Jurkat, Clone E6-1 (cell line): Measurements from ENCODE around the gene PDZRN3.

Experiments used
- DNase-seq: peaks from one replicate; pipeline ENCODE4 v3.0.0-alpha.2; 2011; ENCODE audit warnings: low read depth, low spot score
- H3K4me3 ChIP-seq: 2 replicates; pipeline ENCODE4 v1.5.1; 2011; ENCODE audit warnings: mild to moderate bottlenecking, low read length, control low read depth, moderate library complexity

Gene PDZRN3

DNA sequence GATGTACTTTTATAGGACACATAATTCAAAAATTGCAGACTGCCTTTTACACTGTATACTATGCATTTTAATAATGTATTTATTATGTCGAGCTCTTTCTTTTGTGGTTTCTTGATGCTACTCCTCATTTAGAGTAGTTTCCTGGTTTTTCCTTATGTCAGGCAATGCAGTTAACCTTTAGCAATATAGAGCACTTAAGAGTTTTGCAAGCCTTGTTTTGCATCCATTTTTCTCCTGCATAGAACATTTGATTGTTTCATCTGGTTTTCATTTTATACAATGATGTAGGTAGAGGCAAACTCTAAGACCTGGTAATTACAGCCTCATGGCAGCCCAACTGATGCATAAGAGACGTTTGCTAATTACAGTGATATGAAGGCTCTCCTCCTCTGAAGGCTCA lies 86.3 kb downstream of the PDZRN3 start:
- no peak for DNase-seq
- H3K4me3 ChIP-seq: no peak overlapping the region

DNA sequence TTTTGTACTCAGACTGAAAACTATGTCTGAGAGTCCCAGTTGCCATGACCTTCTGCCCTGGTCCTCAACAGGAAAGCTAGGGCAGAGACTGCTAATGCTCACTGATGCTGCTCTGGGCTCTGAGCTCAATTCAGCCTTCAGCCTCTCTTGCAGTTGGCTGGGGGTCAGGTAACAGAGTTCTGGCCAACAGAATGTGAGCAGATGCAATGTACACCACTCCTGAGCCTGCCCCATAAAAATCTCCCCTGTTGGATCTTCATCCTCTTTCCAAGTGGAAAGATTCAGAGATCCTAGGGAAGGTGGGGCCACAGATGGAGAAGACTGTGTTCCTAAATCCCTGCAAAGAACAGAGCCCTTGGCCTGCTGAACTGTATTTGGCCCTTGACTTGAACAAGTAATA lies 87.8 kb downstream of the PDZRN3 start:
- no peak for DNase-seq
- no peak overlapping the region for H3K4me3 ChIP-seq

DNA sequence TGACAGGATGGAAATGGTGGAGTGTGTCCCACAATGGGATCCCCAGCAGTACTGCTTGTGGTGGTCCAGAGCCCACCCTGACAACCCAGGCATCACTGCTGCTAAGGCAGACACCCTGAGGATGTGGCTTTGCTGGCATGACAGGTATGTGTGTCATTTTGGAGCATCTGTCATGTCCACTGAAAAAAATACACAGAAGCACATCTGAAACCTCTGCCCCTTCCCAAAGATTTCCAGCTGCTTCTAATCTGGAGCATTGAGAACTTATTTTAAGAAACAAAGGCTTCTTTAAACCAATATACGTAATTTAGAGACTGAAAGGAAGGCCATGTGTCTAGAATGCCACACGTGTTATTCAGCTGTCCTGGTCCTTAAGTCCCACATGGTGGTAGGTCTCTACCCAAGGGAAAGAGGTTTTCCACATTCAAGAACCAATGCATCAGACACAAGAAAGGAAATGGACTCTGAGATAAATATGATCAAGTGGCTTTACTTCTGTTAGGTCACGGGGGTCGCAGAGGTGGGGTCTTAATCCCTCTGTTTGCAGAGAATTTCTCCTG lies 88.3 kb downstream of the PDZRN3 start:
- H3K4me3 ChIP-seq: no peak overlapping the region
- DNase-seq: no peak

DNA sequence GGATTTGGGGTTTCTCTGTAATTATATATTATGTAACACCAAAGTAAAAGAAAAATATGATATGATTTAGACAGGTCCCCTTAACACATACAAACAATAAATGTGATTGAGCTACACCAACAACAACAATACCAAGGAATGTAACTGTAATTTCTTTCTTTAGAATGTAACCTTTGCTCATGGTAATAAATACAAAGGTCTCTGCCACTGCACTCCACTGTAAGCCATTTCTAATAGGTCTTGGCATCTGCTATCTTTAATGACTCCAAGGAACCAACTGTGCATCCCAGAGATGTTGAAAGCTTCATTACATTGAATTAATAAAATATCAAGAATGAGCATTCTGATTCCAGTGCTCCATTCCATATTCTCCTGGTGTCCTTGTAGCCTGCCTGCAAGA lies 88.8 kb downstream of the PDZRN3 start:
- no peak for DNase-seq
- H3K4me3 ChIP-seq: no peak overlapping the region

DNA sequence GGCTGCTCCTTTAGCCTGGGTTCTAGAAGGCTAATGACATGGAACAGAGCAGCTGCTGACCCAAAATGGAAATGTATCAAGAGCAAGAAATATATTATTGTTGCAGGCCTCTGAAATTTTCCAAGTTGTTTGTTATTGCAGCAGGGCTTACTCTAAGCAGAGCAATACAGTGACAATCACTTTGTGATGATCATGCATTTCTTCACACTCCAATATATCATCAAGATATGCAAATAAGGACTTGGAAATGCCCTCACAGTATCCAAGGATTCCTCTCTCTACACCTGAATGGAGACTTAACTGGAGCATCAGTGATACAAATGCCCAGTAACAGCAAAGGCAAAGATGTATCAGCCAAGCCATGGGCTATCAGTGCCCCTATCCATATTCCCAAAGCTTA lies 89.6 kb downstream of the PDZRN3 start:
- H3K4me3 ChIP-seq: no peak overlapping the region
- no peak for DNase-seq

DNA sequence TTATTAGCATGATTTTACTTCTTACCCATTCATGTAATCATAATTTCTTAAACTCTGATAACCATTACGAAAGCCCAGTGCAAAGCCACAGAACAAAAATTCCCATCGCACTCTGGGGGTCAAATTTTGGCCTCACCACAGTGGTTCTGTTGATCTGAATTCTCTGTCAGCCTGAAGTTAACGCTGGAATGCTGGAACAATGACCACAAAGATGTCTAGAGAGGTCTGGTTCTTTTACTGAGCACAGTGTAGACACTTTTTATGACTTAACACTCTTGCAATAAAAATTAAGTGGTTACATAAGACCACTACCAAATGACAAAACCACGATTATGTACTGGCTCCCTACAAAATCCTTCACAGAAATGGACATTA lies 94.7 kb downstream of the PDZRN3 start:
- no peak overlapping the region for H3K4me3 ChIP-seq
- no peak for DNase-seq

DNA sequence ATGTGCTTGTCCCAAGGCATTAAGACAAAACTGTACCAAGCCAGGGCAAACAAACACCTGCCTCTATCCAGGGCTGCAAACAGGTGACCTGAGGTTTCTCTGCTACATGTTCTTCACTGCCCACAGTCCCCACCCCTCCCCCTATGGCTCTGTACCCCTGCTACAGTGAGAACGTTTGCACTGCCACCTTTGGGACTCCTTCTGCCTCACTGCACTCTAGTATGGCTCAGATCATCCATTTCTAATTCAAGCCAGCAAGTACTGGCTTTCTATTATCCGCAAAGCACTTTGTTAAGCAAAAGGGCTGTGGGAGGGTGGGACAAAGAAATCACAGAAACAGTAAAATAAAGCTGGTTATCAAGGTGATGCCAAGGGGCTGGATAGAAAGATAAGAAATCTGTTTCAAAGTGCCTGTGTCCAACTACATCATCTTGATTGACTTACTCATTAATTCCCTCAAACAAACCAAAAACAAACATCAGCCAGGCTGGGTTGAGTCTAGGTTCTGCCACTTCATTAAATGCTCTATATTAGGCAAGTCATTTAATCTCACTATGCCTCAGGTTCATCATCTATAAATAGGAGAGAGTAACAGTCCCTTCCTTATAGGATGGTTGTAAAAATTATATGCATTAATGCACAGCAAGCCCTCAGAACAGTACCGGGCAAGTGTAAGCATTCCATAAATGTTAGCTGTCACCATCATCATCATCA lies 95.3 kb downstream of the PDZRN3 start:
- no peak for DNase-seq

DNA sequence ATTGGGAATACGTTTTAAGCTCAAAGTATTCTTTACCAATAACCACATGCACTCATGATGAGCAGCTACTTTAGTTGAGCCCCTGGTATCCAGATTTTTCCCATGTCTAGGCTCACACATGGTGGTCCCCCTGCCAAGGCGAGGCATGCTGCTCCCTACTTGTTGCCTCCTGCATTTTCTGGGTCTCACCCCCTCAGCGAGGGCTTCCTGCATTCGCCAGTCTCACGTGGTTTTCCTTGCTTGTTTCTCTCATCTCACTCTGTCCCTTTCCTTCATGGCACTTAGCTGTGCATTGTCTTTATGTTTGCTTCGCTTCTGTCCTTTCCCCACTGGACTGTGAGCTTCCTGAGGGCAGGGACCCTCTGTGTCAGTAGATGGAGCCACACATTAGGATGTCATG lies 99.2 kb downstream of the PDZRN3 start:
- DNase-seq: no peak

More for the DNA sequence above, 95.3 kb downstream of the PDZRN3 start:
- no peak overlapping the region for H3K4me3 ChIP-seq

DNA sequence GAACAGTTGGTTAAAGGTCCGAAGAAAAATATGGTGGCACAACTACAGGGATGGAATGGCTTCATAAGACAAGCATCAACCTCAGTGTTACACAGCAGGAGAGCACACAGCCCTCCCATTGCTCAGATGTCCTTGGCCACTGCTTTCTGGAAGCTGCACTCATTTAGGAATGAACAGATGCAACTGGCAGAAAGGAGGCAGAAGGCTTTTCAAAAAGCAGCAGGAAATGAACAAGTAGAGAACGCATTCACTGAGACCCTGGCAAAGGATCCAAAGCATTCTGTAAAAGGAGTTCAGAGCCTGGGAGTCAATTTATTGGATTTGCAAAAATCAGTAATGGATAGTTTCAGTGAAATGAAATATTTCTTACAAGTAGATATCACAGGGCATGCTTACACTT lies 101.1 kb downstream of the PDZRN3 start:
- no peak overlapping the region for H3K4me3 ChIP-seq
- no peak for DNase-seq

More for the DNA sequence above, 99.2 kb downstream of the PDZRN3 start:
- H3K4me3 ChIP-seq: no peak overlapping the region

DNA sequence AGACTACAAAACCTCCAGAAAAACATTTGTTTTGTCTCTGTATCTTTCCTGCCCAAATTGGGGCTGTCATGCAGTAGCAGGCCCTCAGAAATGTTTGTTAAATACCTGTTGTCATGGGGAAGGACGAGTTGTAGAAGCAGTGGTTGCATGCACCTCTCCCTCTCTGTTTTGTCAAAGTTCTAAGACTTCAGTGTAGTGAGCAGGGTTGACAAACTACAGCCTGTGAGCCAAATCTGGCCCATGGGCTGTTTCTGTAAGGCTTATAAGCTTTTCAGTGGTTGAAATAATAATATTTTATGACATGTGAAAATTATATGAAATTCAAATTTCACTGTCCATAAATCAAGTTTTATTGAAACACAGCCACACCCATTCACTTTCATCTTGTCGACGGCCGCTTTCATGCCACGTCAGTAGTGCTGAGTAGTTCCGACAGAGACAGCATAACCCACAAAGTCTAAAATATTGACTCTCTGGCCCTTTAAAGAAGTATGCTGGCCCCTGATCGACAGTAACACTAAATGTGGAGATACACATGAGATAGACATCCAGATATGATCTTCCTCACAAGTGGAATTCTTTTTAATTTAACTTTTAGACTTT lies 102.9 kb downstream of the PDZRN3 start:
- no peak overlapping the region for H3K4me3 ChIP-seq
- no peak for DNase-seq

DNA sequence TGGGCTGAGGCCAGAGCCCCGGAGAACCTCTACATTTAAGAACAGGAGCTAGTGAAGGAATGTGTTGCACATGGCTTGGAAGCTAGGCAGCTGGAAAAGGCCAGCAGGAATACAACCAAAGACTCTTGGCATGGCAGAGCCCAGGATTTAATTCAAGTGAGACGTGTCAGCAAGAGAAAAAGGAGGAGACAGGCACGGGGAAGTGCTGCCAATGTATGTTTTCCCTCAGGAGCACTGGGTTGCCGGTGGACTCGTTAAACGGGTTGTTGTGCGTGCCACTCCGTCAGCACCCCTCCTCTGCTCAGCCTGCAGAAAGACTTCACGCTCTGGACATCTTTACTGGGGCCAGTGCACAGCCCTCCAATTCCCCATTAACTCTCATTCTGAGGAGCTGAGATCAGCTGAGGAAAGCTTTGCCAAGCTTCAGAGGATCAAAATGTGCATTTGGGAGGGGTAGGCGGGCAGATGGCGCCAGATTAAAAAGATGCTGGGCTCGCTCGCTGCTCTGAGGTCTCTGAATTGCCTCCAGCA lies 103.7 kb downstream of the PDZRN3 start:
- no peak for DNase-seq
- H3K4me3 ChIP-seq: no peak overlapping the region

DNA sequence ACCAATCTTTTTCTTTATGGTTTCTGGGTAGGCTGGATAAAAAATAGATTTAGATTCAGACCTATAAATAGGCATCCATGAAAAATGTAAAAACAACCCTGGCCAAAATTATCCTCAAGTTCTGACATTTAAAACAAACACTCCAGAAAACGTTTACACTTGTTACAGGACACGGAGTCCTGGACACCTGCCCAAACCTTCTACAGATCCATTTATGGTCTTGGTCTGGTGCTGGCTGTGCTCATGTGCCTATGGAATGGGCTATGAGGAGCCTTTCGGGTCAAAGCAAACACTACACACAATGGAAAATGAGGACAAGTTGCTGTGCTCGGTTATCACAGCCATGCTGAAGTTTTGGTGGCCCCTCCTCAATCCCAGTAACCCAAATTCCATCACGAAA lies 108.1 kb downstream of the PDZRN3 start:
- no peak overlapping the region for H3K4me3 ChIP-seq
- DNase-seq: no peak

DNA sequence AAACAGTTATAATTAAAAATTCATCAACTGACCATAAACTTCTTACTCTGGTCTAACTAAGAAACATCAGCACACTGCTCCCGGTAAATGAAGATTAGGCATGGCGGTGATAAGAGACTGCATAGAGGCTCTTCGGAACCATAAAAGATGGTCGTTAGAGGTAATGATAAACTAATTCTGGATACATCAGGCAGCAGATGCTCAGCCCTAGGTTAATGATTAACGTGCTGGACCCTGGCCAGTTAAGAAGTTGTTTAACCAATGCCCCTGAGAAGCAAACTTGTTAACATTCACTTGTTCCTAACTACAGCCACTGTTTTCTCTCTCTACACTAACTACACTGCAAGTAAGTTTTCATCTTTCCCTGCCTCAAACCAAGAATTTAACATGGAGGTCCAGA lies 111.5 kb downstream of the PDZRN3 start:
- no peak overlapping the region for H3K4me3 ChIP-seq
- no peak for DNase-seq

DNA sequence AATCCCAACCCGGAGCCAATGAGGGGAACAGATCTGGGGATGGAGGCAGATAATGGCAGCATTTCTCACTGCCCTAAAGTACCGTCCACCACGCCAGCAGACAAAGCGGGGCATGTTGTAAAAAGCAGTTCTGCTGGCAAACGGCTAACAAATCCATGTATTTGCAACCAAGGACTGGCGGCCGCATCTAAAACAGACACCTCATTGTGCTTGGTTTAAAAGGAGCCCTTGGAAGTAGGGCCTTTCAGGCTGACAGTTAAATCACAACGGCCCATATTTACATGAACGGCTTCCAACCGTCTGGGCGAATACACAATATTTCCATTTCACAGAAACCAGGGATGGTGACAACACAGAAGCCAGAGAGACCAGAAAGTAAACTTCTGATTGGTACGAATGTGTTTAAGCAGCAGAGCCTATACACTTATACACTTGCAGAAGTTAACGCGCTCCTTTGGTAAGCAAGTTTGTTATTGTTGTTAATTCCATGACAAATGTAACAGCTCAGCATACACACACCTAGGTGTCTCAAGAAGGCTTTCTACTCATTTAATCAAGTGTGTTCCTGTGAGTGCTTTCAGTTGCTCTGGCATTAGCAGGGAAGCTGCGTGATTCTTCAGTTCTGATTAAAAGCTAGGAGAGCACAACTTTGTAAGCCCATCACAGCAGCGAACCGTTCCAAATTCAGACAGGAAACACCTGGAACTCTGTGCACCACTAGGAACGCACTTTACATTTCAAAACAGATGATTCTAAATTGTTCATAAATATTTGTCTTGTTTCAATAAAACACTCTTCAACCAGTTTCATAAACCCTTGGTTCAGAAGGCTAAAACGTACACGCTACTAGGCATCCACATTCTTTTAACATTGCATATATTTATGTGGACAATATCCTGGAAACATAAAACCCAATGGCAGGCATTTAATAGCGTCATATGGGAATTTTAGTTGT lies 112.9 kb downstream of the PDZRN3 start:
- no peak for DNase-seq
- no peak overlapping the region for H3K4me3 ChIP-seq

DNA sequence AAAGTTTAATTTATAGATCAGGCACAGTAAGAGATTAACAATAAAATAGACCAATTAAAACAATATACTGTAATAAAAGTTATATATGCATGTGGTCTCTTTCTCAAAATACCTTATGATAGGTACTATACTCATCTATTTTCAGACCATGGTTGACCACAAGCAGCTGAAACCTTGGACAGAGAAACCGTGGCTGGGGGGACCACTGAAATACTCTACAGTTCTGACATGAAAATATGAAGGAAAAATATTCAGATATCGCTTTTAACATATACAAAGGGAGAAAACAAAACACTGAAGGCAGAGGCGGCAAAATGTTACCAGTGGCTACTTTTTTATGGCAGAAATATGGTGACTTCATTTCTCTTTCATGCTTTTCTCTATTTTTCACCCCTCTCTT lies 114.0 kb downstream of the PDZRN3 start:
- DNase-seq: no peak
- H3K4me3 ChIP-seq: no peak overlapping the region

DNA sequence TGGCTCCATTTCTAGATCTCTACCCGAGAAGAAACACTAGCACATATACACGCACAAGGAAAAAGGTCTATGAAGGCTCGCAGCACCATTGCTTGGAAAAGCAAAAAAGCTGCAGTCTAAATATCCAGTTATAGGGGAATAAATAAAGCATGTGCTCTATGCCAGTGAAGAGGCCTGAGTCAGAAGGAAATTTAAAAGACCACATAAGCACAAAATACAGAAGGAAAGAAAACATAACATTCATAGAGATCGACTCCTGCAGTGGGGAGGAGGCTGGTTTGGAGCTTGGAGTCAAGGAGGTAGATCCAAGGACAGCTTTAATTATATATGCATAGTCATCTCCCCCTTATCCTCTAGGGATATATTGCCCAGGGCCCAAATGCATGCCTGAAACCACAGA lies 114.4 kb downstream of the PDZRN3 start:
- no peak for DNase-seq

DNA sequence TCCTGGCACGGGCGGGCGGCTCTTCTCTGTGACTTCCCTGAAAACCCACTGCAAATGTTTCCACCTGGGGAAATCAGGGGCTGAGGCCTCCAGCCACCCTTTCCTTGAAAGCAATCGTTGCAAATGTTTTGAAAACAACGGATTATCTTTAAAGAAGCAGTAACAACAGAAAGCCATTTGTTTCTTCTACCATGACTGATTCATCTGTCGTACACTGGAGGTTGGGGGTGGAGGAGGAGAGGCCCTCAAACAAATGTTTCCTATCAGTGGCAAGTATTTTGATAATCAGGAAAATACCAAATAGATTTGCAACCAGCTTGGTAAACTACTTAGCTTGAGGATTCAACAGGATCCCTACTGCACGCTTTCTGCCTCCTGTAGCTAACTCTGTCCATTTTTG lies 114.9 kb downstream of the PDZRN3 start:
- DNase-seq: no peak

More for the DNA sequence above, 114.4 kb downstream of the PDZRN3 start:
- H3K4me3 ChIP-seq: no peak overlapping the region

DNA sequence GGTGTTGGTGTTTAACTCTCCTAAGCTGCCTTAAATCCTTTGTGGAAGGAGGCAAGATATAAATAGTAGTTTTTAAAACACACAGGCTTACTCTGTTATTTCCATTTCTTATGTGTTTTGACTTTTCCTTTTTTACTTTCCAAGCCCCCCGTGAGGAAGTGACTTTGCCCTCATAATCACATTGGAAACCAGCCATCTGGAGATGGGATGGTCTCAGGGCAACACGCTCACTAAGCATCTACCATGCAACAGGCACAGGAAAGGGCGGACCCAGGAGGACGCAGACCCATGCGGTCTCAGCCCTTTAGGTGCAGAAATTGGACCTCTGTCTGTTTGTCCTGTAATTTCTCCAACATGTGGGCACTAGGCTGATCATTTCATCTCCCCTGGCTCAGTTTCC lies 115.7 kb downstream of the PDZRN3 start:
- no peak for DNase-seq
- H3K4me3 ChIP-seq: no peak overlapping the region

More for the DNA sequence above, 114.9 kb downstream of the PDZRN3 start:
- no peak overlapping the region for H3K4me3 ChIP-seq

DNA sequence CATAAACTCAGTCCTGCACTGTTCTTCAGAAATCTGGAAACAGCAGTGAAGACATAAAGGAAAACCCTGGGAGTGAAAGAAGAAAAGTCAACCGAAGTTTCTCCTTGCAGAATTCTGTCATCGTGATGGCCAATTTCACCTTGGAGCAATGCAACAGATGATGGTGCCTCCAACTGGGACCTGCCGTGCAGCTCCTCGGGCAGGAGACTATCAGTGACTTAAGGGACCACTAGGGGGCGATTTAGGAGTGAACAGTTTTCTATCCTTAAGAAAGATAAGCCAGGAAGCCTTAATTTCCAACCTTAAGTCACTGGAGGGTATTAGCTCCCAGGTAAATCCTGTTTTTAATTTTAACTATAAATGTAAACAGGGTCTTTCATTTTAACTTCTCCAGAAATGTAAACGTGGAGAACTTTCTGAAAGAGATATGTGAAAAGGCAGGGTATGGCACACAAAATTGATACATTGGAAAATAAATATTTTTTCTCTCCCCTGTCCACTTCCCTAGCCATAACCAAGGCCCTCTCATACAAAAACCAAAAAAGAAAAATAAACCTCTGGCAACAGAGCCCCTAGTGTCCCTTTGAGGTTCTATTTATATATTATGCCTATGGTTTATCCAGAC lies 116.3 kb downstream of the PDZRN3 start:
- H3K4me3 ChIP-seq: no peak overlapping the region
- DNase-seq: peak; percentile 39
